ENCODE results near the gene FGD4. TPM values are rescaled to one million over a fixed set of nuclear protein-coding genes. Genes with fewer than 3 reads are reported as not detected.
A peak's percentile ranks its signal among the peaks of the same experiment; 100 is the strongest.

FGD4 gene
- total RNA-seq, 1 experiment from 2014 or later = 39.7 TPM

DNA sequence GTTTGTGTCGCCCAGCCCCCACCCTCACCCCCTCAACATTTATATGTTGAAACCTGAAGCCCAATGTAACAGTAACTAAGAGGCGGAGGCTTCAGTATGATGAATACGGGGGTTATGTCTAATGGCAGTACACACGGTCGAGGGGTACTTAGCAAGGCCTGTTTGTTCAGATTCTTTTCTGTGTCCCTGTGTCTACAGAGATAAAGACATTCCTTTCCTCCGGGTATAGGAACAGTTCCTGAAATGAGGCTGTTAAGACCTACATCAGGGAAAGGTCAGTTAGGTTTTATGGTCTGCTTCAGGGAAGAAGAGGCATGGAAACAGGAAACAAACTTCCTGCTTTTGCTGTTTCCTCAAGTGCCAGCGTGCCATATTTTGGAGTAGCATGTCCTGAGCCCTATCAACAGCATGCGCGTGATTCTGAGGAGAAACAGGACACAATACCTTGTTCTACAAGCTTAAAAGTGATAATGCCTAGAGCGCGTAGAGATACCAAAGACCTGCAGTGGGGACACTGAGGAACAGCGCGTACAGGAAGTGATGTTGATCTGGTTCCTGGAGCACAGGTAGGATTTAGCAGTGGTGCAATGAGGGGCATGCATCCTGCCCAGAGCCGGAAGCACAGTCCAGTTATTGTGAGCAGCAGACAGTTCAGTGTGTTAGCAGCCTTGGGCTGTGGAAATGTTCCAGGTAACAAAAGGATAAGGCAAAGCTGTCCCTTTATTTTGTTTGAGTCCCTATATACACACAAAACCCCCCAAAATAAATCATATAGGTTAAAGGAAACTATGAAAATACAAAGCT, 47.2 kb downstream of the FGD4 start (continued):
- no peak for TF ChIP-seq ZNF232 (CRISPR knock-in tag; IDR thresholded peaks at IDR 0.05)
- TF ChIP-seq ZNF423 (CRISPR knock-in tag; IDR thresholded peaks at IDR 0.05) = no peak

DNA sequence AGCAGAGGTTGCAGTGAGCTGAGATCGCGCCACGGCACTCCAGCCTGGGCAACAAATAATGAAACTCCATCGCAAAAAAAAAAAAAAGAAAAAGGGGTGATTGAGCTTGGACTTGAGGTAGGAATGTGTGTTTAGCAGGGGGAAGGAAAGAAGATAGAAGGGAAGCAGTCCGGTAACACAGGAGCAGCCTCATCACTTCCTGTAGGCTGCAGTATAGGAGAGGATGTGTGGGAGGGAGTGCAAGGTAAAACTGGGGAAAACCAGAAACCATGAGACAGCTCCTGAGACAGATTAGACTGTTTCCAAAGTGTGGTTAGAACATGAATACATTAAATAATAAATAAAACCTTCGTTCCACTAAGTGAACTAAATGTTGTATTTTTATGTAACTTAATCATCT, 49.2 kb downstream of the FGD4 start:
- no peaks in the 10 kb centered on the region for H3K36me3 Mint-ChIP-seq
- POLR2A ChIA-PET = interaction anchor here (0.6 to 1.5 kb wide), 3 partner anchors 9 to 209 kb away, joined by 3 to 8 read pairs (median 3); no protein-coding TSS in a partner anchor
- no peaks in the 10 kb centered on the region for H3K9me3 Mint-ChIP-seq
- TF ChIP-seq, protein P1, sequence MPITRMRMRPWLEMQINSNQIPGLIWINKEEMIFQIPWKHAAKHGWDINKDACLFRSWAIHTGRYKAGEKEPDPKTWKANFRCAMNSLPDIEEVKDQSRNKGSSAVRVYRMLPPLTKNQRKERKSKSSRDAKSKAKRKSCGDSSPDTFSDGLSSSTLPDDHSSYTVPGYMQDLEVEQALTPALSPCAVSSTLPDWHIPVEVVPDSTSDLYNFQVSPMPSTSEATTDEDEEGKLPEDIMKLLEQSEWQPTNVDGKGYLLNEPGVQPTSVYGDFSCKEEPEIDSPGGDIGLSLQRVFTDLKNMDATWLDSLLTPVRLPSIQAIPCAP (CRISPR knock-in tag; IDR thresholded peaks at IDR 0.05) = no peak
- TF ChIP-seq, protein P2, sequence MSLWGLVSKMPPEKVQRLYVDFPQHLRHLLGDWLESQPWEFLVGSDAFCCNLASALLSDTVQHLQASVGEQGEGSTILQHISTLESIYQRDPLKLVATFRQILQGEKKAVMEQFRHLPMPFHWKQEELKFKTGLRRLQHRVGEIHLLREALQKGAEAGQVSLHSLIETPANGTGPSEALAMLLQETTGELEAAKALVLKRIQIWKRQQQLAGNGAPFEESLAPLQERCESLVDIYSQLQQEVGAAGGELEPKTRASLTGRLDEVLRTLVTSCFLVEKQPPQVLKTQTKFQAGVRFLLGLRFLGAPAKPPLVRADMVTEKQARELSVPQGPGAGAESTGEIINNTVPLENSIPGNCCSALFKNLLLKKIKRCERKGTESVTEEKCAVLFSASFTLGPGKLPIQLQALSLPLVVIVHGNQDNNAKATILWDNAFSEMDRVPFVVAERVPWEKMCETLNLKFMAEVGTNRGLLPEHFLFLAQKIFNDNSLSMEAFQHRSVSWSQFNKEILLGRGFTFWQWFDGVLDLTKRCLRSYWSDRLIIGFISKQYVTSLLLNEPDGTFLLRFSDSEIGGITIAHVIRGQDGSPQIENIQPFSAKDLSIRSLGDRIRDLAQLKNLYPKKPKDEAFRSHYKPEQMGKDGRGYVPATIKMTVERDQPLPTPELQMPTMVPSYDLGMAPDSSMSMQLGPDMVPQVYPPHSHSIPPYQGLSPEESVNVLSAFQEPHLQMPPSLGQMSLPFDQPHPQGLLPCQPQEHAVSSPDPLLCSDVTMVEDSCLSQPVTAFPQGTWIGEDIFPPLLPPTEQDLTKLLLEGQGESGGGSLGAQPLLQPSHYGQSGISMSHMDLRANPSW (CRISPR knock-in tag; conservative IDR thresholded peaks at IDR 0.05; ENCODE audit: low read depth) = no peak
- TF ChIP-seq TCF7 (CRISPR knock-in tag; IDR thresholded peaks at IDR 0.05; ENCODE audit: low read depth) (no peak), SOX15 (CRISPR knock-in tag; IDR thresholded peaks at IDR 0.05) (no peak), CBFB (CRISPR knock-in tag; IDR thresholded peaks at IDR 0.05; ENCODE audit: low read depth) (no peak), TP53 (CRISPR knock-in tag; IDR thresholded peaks at IDR 0.05) (no peak), JAZF1 (CRISPR knock-in tag; IDR thresholded peaks at IDR 0.05) (no peak), ZNF263 (CRISPR knock-in tag; IDR thresholded peaks at IDR 0.05; ENCODE audit: low read depth) (no peak), ZNF138 (CRISPR knock-in tag; conservative IDR thresholded peaks at IDR 0.05) (no peak), SMAD3 (CRISPR knock-in tag; IDR thresholded peaks at IDR 0.05; ENCODE audit: borderline replicate concordance) (no peak), NFYB (CRISPR knock-in tag; conservative IDR thresholded peaks at IDR 0.05; ENCODE audit: low read depth) (no peak), ZNF232 (CRISPR knock-in tag; IDR thresholded peaks at IDR 0.05) (no peak), FOXP1 (CRISPR knock-in tag; IDR thresholded peaks at IDR 0.05; ENCODE audit: borderline replicate concordance) (no peak), NR2C2 (CRISPR knock-in tag; IDR thresholded peaks at IDR 0.05) (no peak), EMX1 (CRISPR knock-in tag; IDR thresholded peaks at IDR 0.05) (no peak)
- TF ChIP-seq, protein P3, sequence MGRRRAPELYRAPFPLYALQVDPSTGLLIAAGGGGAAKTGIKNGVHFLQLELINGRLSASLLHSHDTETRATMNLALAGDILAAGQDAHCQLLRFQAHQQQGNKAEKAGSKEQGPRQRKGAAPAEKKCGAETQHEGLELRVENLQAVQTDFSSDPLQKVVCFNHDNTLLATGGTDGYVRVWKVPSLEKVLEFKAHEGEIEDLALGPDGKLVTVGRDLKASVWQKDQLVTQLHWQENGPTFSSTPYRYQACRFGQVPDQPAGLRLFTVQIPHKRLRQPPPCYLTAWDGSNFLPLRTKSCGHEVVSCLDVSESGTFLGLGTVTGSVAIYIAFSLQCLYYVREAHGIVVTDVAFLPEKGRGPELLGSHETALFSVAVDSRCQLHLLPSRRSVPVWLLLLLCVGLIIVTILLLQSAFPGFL (CRISPR knock-in tag; IDR thresholded peaks at IDR 0.05; ENCODE audit: borderline replicate concordance) = no peak
- TF ChIP-seq, protein P4, sequence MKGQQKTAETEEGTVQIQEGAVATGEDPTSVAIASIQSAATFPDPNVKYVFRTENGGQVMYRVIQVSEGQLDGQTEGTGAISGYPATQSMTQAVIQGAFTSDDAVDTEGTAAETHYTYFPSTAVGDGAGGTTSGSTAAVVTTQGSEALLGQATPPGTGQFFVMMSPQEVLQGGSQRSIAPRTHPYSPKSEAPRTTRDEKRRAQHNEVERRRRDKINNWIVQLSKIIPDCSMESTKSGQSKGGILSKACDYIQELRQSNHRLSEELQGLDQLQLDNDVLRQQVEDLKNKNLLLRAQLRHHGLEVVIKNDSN (CRISPR knock-in tag; IDR thresholded peaks at IDR 0.05) = no peak
- TF ChIP-seq, protein P5, sequence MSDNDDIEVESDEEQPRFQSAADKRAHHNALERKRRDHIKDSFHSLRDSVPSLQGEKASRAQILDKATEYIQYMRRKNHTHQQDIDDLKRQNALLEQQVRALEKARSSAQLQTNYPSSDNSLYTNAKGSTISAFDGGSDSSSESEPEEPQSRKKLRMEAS (CRISPR knock-in tag; IDR thresholded peaks at IDR 0.05) = no peak
- ATAC-seq (peak; percentile 43; the same call in 1 of the 2 replicates), DNase-seq (ENCODE audit: low spot score) (no peak)
- no peaks in the 10 kb centered on the region for H3K27me3 Mint-ChIP-seq (ENCODE audit: low read depth)
- H3K4me1 Mint-ChIP-seq = peaks cover 81% of the 10 kb centered on the region
- H3K27ac Mint-ChIP-seq = peak overlapping the region; percentile 51; the same call in 1 of the 2 replicates
- CTCF ChIA-PET = interaction anchor here (0.7 kb wide), 3 partner anchors 83 to 199 kb away, joined by 3 to 4 read pairs (median 3); no protein-coding TSS in a partner anchor
- no peak overlapping the region for H3K4me3 Mint-ChIP-seq

Data from WTC11 (cell line).